Measurements from ENCODE around the gene CELSR2.
"Not testable (repeated sequence)": the region's sequence is repeated elsewhere in the genome, so short reads cannot be mapped to it uniquely, and the experiment has no call there.

CELSR2 gene

GRCh38 chr1:109213824-109214693, 35.3 kb upstream of the CELSR2 start, which contains the start of gene SARS1:
Gene SARS1, plus strand, starts transcription at chr1:109213918. Its CDS starts 75 bp downstream, at chr1:109213993.
- Histone ChIP-seq H3K9me3 (ENCODE audit: control insufficient read depth, low read length) (no peaks in the 10 kb centered on the region), H3K36me3 (ENCODE audit: control insufficient read depth, insufficient read depth, low read length) (no peaks in the 10 kb centered on the region), H3K4me3 (ENCODE audit: low read length) (peak within 1 kb of the TSS; percentile 77), H3K27me3 (ENCODE audit: control insufficient read depth, insufficient read depth, low read length) (no peaks in the 10 kb centered on the region), H3K9ac (ENCODE audit: low read length) (peak within 1 kb of the TSS; percentile 81), H3K4me1 (ENCODE audit: control insufficient read depth, insufficient read depth, low read length) (peaks cover 22% of the 10 kb centered on the region)

- Histone ChIP-seq H3K4me3 (ENCODE audit: low read length) (peak overlapping the region; percentile 77), H3K36me3 (ENCODE audit: control insufficient read depth, insufficient read depth, low read length) (no peaks in the 10 kb centered on the region), H3K9ac (ENCODE audit: low read length) (peak overlapping the region; percentile 81), H3K27me3 (ENCODE audit: control insufficient read depth, insufficient read depth, low read length) (no peaks in the 10 kb centered on the region), H3K4me1 (ENCODE audit: control insufficient read depth, insufficient read depth, low read length) (peaks cover 13% of the 10 kb centered on the region), H3K9me3 (ENCODE audit: control insufficient read depth, low read length) (no peaks in the 10 kb centered on the region)
Measured at GRCh38 chr1:109214695-109215623, 34.4 kb upstream of the CELSR2 start.

GRCh38 chr1:109216662-109217061, 32.7 kb upstream of the CELSR2 start:
- Histone ChIP-seq H3K36me3 (ENCODE audit: control insufficient read depth, insufficient read depth, low read length) (no peaks in the 10 kb centered on the region), H3K4me1 (ENCODE audit: control insufficient read depth, insufficient read depth, low read length) (peaks cover 13% of the 10 kb centered on the region), H3K9me3 (ENCODE audit: control insufficient read depth, low read length) (no peaks in the 10 kb centered on the region), H3K9ac (ENCODE audit: low read length) (no peak overlapping the region), H3K27me3 (ENCODE audit: control insufficient read depth, insufficient read depth, low read length) (no peaks in the 10 kb centered on the region), H3K4me3 (ENCODE audit: low read length) (no peak overlapping the region)

- peaks cover 13% of the 10 kb centered on the region for H3K4me1 ChIP-seq (ENCODE audit: control insufficient read depth, insufficient read depth, low read length)
- no peak overlapping the region for H3K9ac ChIP-seq (ENCODE audit: low read length)
- H3K4me3 ChIP-seq (ENCODE audit: low read length), result no peak overlapping the region
- H3K27me3 ChIP-seq (ENCODE audit: control insufficient read depth, insufficient read depth, low read length), result no peaks in the 10 kb centered on the region
- peaks cover 4% of the 10 kb centered on the region for H3K36me3 ChIP-seq (ENCODE audit: control insufficient read depth, insufficient read depth, low read length)
- H3K9me3 ChIP-seq (ENCODE audit: control insufficient read depth, low read length), result no peaks in the 10 kb centered on the region
Measured at GRCh38 chr1:109218516-109218915, 30.8 kb upstream of the CELSR2 start.

- not testable (repeated sequence) for H3K36me3 ChIP-seq (ENCODE audit: control insufficient read depth, insufficient read depth, low read length); H3K27me3 ChIP-seq (ENCODE audit: control insufficient read depth, insufficient read depth, low read length); H3K9me3 ChIP-seq (ENCODE audit: control insufficient read depth, low read length); H3K9ac ChIP-seq (ENCODE audit: low read length); H3K4me3 ChIP-seq (ENCODE audit: low read length); H3K4me1 ChIP-seq (ENCODE audit: control insufficient read depth, insufficient read depth, low read length)
Measured at GRCh38 chr1:109221201-109221600, 28.1 kb upstream of the CELSR2 start.

GRCh38 chr1:109225308-109225707, 24.0 kb upstream of the CELSR2 start:
- H3K4me3 ChIP-seq (ENCODE audit: low read length), result no peak overlapping the region
- peaks cover 12% of the 10 kb centered on the region for H3K36me3 ChIP-seq (ENCODE audit: control insufficient read depth, insufficient read depth, low read length)
- no peaks in the 10 kb centered on the region for H3K9me3 ChIP-seq (ENCODE audit: control insufficient read depth, low read length)
- no peak overlapping the region for H3K9ac ChIP-seq (ENCODE audit: low read length)
- no peaks in the 10 kb centered on the region for H3K4me1 ChIP-seq (ENCODE audit: control insufficient read depth, insufficient read depth, low read length)
- H3K27me3 ChIP-seq (ENCODE audit: control insufficient read depth, insufficient read depth, low read length), result no peaks in the 10 kb centered on the region

- Histone ChIP-seq H3K4me1 (ENCODE audit: control insufficient read depth, insufficient read depth, low read length) (no peaks in the 10 kb centered on the region), H3K36me3 (ENCODE audit: control insufficient read depth, insufficient read depth, low read length) (peaks cover 13% of the 10 kb centered on the region), H3K27me3 (ENCODE audit: control insufficient read depth, insufficient read depth, low read length) (no peaks in the 10 kb centered on the region), H3K4me3 (ENCODE audit: low read length) (no peak overlapping the region), H3K9me3 (ENCODE audit: control insufficient read depth, low read length) (no peaks in the 10 kb centered on the region), H3K9ac (ENCODE audit: low read length) (no peak overlapping the region)
Measured at GRCh38 chr1:109225711-109226445, 23.5 kb upstream of the CELSR2 start.

GRCh38 chr1:109228167-109228566, 21.2 kb upstream of the CELSR2 start:
- Histone ChIP-seq H3K4me3 (ENCODE audit: low read length) (no peak overlapping the region), H3K27me3 (ENCODE audit: control insufficient read depth, insufficient read depth, low read length) (no peaks in the 10 kb centered on the region), H3K9ac (ENCODE audit: low read length) (no peak overlapping the region), H3K9me3 (ENCODE audit: control insufficient read depth, low read length) (no peaks in the 10 kb centered on the region), H3K36me3 (ENCODE audit: control insufficient read depth, insufficient read depth, low read length) (peaks cover 19% of the 10 kb centered on the region), H3K4me1 (ENCODE audit: control insufficient read depth, insufficient read depth, low read length) (no peaks in the 10 kb centered on the region)

GRCh38 chr1:109229531-109230127, 19.7 kb upstream of the CELSR2 start:
- H3K4me3 ChIP-seq (ENCODE audit: low read length), result no peak overlapping the region
- no peaks in the 10 kb centered on the region for H3K4me1 ChIP-seq (ENCODE audit: control insufficient read depth, insufficient read depth, low read length)
- no peaks in the 10 kb centered on the region for H3K27me3 ChIP-seq (ENCODE audit: control insufficient read depth, insufficient read depth, low read length)
- peaks cover 19% of the 10 kb centered on the region for H3K36me3 ChIP-seq (ENCODE audit: control insufficient read depth, insufficient read depth, low read length)
- H3K9me3 ChIP-seq (ENCODE audit: control insufficient read depth, low read length), result no peaks in the 10 kb centered on the region
- H3K9ac ChIP-seq (ENCODE audit: low read length), result no peak overlapping the region

GRCh38 chr1:109231066-109231465, 18.3 kb upstream of the CELSR2 start:
- Histone ChIP-seq H3K9ac (ENCODE audit: low read length) (no peak overlapping the region), H3K36me3 (ENCODE audit: control insufficient read depth, insufficient read depth, low read length) (peaks cover 27% of the 10 kb centered on the region)

GRCh38 chr1:109235137-109235536, 14.2 kb upstream of the CELSR2 start:
- no peak overlapping the region for H3K9ac ChIP-seq (ENCODE audit: low read length)
- H3K9me3 ChIP-seq (ENCODE audit: control insufficient read depth, low read length), result no peaks in the 10 kb centered on the region
- H3K4me3 ChIP-seq (ENCODE audit: low read length), result no peak overlapping the region
- peaks cover 30% of the 10 kb centered on the region for H3K36me3 ChIP-seq (ENCODE audit: control insufficient read depth, insufficient read depth, low read length)
- peaks cover 7% of the 10 kb centered on the region for H3K4me1 ChIP-seq (ENCODE audit: control insufficient read depth, insufficient read depth, low read length)
- no peaks in the 10 kb centered on the region for H3K27me3 ChIP-seq (ENCODE audit: control insufficient read depth, insufficient read depth, low read length)

More at GRCh38 chr1:109231066-109231465, 18.3 kb upstream of the CELSR2 start:
- no peaks in the 10 kb centered on the region for H3K27me3 ChIP-seq (ENCODE audit: control insufficient read depth, insufficient read depth, low read length)
- H3K4me3 ChIP-seq (ENCODE audit: low read length), result no peak overlapping the region
- no peaks in the 10 kb centered on the region for H3K9me3 ChIP-seq (ENCODE audit: control insufficient read depth, low read length)
- no peaks in the 10 kb centered on the region for H3K4me1 ChIP-seq (ENCODE audit: control insufficient read depth, insufficient read depth, low read length)

Measured in mucosa of stomach (tissue), 1 donor.